Esophagus squamous epithelium (tissue), 5 donors: ENCODE measurements around the gene ATP1A4. TPM values are rescaled to one million over a fixed set of nuclear protein-coding genes. Genes with fewer than 3 reads are reported as not detected.

ENCODE experiments used
- DNase-seq: peaks from one replicate; lab custom pipeline; 2025; lab: John Stamatoyannopoulos, UW
- H3K27ac ChIP-seq, 4 donors: fragments of 200-600 bp; sonication (generic); one replicate each; pipeline ENCODE4 v1.5.1; 2016 to 2019; ENCODE audit warnings: mild to moderate bottlenecking in 1 of 4
- H3K27me3 ChIP-seq, 4 donors: fragments of 200-600 bp; sonication (generic); 1 replicate in 3 of 4; 2 replicates in 1 of 4; pipeline versions ENCODE4 v1.5.1 to v1.6.0; 2017 to 2021; ENCODE audit warnings: antibody characterized with exemption in 1 of 4
- H3K36me3 ChIP-seq, 3 donors: fragments of 200-600 bp; sonication (generic); one replicate each; pipeline ENCODE4 v1.5.1; 2016 to 2019
- H3K4me1 ChIP-seq, 3 donors: fragments of 200-600 bp; sonication (generic); one replicate each; pipeline ENCODE4 v1.5.1; 2017 to 2019
- H3K4me3 ChIP-seq, 4 donors: fragments of 200-600 bp; sonication (generic); 1 replicate in 3 of 4; 2 replicates in 1 of 4; pipeline ENCODE4 v1.5.1; 2016 to 2019; ENCODE audit warnings: mild to moderate bottlenecking in 2 of 4, moderate library complexity in 1 of 4
- H3K9me3 ChIP-seq, 3 donors: fragments of 200-600 bp; sonication (generic); one replicate each; pipeline ENCODE4 v1.5.1; 2016 to 2019
- CTCF ChIP-seq, 6 experiments: fragments of 450-650 bp in 4 of 6; fragments of 200-600 bp in 2 of 6; sonication (generic) in 2 of 6; IDR thresholded peaks; one replicate each; pipeline ENCODE4 v1.5.1; 2016 to 2019; ENCODE audit warnings: antibody characterized with exemption in 6 of 6, mild to moderate bottlenecking in 4 of 6, moderate library complexity in 4 of 6
- POLR2A ChIP-seq, 4 donors: fragments of 450-650 bp; IDR thresholded peaks; one replicate each; pipeline ENCODE4 v1.6.1; 2017; ENCODE audit warnings: antibody characterized with exemption in 4 of 4, mild to moderate bottlenecking in 4 of 4, moderate library complexity in 3 of 4
- WGBS, 2 donors: methylation state at CpG; one replicate each; pipeline ENCODE4 v1.1.5; 2018; 5-methylcytosine and 5-hydroxymethylcytosine counted together
- intact Hi-C: fragments of 100-400 bp; cut with DNase I; formaldehyde crosslinking; loops from one replicate; pipeline ENCODE4 v1.15.0; 2022
- total RNA-seq, 4 donors: library from RNA; depleted of rRNA; stranded (reverse); fragments of >200 nt; gene quantifications; one replicate each; pipeline ENCODE4 v1.1.0, GENCODE V29; 2016
- donor health status: DM: yes; HTN: yes; CAD: no.

ATP1A4 gene
- total RNA-seq, 4 donors from 2014 or later, result 0.19 to 1.8 TPM; not detected in 2

GRCh38 chr1:160211046-160211790 is 59.8 kb downstream of the ATP1A4 start:
- no peaks in the 10 kb centered on the region for H3K9me3 ChIP-seq
- TF ChIP-seq CTCF (IDR thresholded peaks at IDR 0.05) (no peak), POLR2A (IDR thresholded peaks at IDR 0.05) (no peak)
- peaks cover 33 to 90% (median 42%) of the 10 kb centered on the region in 3 donors for H3K36me3 ChIP-seq
- WGBS, 2 donors, result 72 to 84% methylated on average over 9 of the region's 10 CpGs
- no peak for DNase-seq
- no peak overlapping the region for H3K4me3 ChIP-seq
- H3K4me1 ChIP-seq, result peaks cover 44 to 85% (median 46%) of the 10 kb centered on the region in 3 donors
- intact Hi-C loops, result no loop called here
- H3K27me3 ChIP-seq, result no peaks in the 10 kb centered on the region
- H3K27ac ChIP-seq, result peak overlapping the region in 2 of 4 donors; percentile 4 to 36

GRCh38 chr1:160214481-160215140 is 63.2 kb downstream of the ATP1A4 start:
- DNase-seq, result no peak
- Histone ChIP-seq H3K4me1 (peaks cover 28 to 85% (median 37%) of the 10 kb centered on the region in 3 donors), H3K4me3 (no peak overlapping the region), H3K27me3 (no peaks in the 10 kb centered on the region), H3K9me3 (no peaks in the 10 kb centered on the region), H3K27ac (peak overlapping the region; percentile 34 to 83 (median 64)), H3K36me3 (peaks cover 28 to 99% (median 41%) of the 10 kb centered on the region in 3 donors)
- intact Hi-C loops, result no loop called here
- WGBS, 2 donors, result 66 to 68% methylated on average over 3 of the region's 3 CpGs
- TF ChIP-seq CTCF (IDR thresholded peaks at IDR 0.05) (no peak), POLR2A (IDR thresholded peaks at IDR 0.05) (no peak)

- Histone ChIP-seq H3K4me3 (no peak overlapping the region), H3K4me1 (peaks cover 18 to 73% (median 25%) of the 10 kb centered on the region in 3 donors), H3K27me3 (no peaks in the 10 kb centered on the region), H3K36me3 (peaks cover 28 to 100% (median 41%) of the 10 kb centered on the region in 3 donors), H3K9me3 (no peaks in the 10 kb centered on the region), H3K27ac (peak overlapping the region; percentile 12 to 83 (median 72))
- DNase-seq, result no peak
- TF ChIP-seq CTCF (IDR thresholded peaks at IDR 0.05) (no peak), POLR2A (IDR thresholded peaks at IDR 0.05) (no peak)
- intact Hi-C loops, result no loop called here
Measured at GRCh38 chr1:160216301-160216700, 64.9 kb downstream of the ATP1A4 start.

GRCh38 chr1:160217481-160218051 is 66.2 kb downstream of the ATP1A4 start:
- intact Hi-C loops, result no loop called here
- TF ChIP-seq CTCF (IDR thresholded peaks at IDR 0.05) (no peak), POLR2A (IDR thresholded peaks at IDR 0.05) (no peak)
- DNase-seq, result no peak
- Histone ChIP-seq H3K4me3 (no peak overlapping the region), H3K36me3 (peaks cover 28 to 100% (median 39%) of the 10 kb centered on the region in 3 donors), H3K27ac (peak overlapping the region; percentile 64 to 83 (median 80)), H3K9me3 (no peaks in the 10 kb centered on the region), H3K4me1 (peaks cover 18 to 73% (median 25%) of the 10 kb centered on the region in 3 donors), H3K27me3 (no peaks in the 10 kb centered on the region)
- WGBS, 2 donors, result 36 to 75% methylated on average over 3 to 6 of the region's 10 CpGs
